Ascending aorta (tissue), 2 donors: ENCODE data around the gene ATXN7L3B. TPM values are rescaled to one million over a fixed set of nuclear protein-coding genes. Genes with fewer than 3 reads are reported as not detected.

Experiments
- DNase-seq, 2 donors: peaks; one replicate each; pipeline ENCODE4 v3.0.0-alpha.2; 2019; ENCODE audit warnings: low spot score in 2 of 2
- H3K27ac ChIP-seq, 2 donors: fragments of 200-600 bp; sonication (generic); one replicate each; pipeline ENCODE4 v1.5.1; 2016 to 2017; ENCODE audit warnings: mild to moderate bottlenecking in 1 of 2
- H3K27me3 ChIP-seq: fragments of 200-600 bp; sonication (generic); one replicate; pipeline ENCODE4 v1.5.1; 2017
- H3K36me3 ChIP-seq, 2 donors: fragments of 200-600 bp; sonication (generic); one replicate each; pipeline ENCODE4 v1.5.1; 2016
- H3K4me1 ChIP-seq, 2 donors: fragments of 200-600 bp; sonication (generic); one replicate each; pipeline ENCODE4 v1.5.1; 2016 to 2017; ENCODE audit warnings: mild to moderate bottlenecking in 1 of 2
- H3K4me3 ChIP-seq, 2 donors: fragments of 200-600 bp; sonication (generic); one replicate each; pipeline ENCODE4 v1.5.1; 2016 to 2017; ENCODE audit warnings: mild to moderate bottlenecking in 1 of 2
- H3K9me3 ChIP-seq, 2 donors: fragments of 200-600 bp; sonication (generic); one replicate each; pipeline ENCODE4 v1.5.1; 2016
- intact Hi-C: fragments of 100-400 bp; cut with DNase I; formaldehyde crosslinking; loops from one replicate; pipeline ENCODE4 v1.15.1; 2023
- total RNA-seq: library from RNA; depleted of rRNA; stranded (reverse); fragments of >200 nt; gene quantifications from one replicate; pipeline ENCODE4 v1.1.0, GENCODE V29; 2016
- TF ChIP-seq, protein P1 (sequence below), 3 experiments: fragments of 200-600 bp in 2 of 3; fragments of 450-650 bp in 1 of 3; sonication (generic) in 2 of 3; IDR thresholded peaks; one replicate each; pipeline ENCODE4 v1.5.1; 2016 to 2019; ENCODE audit warnings: antibody characterized with exemption in 3 of 3, mild to moderate bottlenecking in 1 of 3, moderate library complexity in 1 of 3

The ATXN7L3B gene
- total RNA-seq, 1 donor from 2014 or later, result 11.3 TPM

DNA sequence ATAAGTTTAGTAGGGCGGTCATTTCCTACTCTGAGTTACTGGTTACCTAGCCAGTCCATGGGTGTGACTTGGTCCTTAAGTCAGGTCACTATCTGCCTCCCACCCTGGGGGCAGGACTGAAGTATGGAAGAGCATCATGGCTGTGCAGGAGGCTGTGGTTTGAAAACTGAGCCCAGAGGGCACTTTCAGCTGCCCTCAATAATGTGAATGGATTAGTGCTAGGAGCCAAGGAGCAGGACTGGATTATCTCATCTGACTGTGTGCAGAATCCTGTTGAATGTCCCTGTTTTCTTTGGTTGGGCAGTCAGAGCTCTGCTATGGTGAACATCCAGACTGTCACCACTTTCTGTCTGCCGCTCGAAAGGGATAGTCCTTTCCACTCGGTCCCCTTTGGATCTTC is 1.6 kb downstream of the ATXN7L3B start:
- peaks cover 11 to 17% of the 10 kb centered on the region in 2 donors for H3K4me1 ChIP-seq
- no peaks in the 10 kb centered on the region for H3K27me3 ChIP-seq
- TF ChIP-seq, protein P1, sequence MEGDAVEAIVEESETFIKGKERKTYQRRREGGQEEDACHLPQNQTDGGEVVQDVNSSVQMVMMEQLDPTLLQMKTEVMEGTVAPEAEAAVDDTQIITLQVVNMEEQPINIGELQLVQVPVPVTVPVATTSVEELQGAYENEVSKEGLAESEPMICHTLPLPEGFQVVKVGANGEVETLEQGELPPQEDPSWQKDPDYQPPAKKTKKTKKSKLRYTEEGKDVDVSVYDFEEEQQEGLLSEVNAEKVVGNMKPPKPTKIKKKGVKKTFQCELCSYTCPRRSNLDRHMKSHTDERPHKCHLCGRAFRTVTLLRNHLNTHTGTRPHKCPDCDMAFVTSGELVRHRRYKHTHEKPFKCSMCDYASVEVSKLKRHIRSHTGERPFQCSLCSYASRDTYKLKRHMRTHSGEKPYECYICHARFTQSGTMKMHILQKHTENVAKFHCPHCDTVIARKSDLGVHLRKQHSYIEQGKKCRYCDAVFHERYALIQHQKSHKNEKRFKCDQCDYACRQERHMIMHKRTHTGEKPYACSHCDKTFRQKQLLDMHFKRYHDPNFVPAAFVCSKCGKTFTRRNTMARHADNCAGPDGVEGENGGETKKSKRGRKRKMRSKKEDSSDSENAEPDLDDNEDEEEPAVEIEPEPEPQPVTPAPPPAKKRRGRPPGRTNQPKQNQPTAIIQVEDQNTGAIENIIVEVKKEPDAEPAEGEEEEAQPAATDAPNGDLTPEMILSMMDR (IDR thresholded peaks at IDR 0.05), result no peak
- no peaks in the 10 kb centered on the region for H3K9me3 ChIP-seq
- no peak overlapping the region for H3K27ac ChIP-seq
- H3K36me3 ChIP-seq, result peaks cover 11 to 23% of the 10 kb centered on the region in 2 donors
- intact Hi-C loops, result no loop called here
- no peak for DNase-seq
- H3K4me3 ChIP-seq, result peak overlapping the region; percentile 72 to 79

DNA sequence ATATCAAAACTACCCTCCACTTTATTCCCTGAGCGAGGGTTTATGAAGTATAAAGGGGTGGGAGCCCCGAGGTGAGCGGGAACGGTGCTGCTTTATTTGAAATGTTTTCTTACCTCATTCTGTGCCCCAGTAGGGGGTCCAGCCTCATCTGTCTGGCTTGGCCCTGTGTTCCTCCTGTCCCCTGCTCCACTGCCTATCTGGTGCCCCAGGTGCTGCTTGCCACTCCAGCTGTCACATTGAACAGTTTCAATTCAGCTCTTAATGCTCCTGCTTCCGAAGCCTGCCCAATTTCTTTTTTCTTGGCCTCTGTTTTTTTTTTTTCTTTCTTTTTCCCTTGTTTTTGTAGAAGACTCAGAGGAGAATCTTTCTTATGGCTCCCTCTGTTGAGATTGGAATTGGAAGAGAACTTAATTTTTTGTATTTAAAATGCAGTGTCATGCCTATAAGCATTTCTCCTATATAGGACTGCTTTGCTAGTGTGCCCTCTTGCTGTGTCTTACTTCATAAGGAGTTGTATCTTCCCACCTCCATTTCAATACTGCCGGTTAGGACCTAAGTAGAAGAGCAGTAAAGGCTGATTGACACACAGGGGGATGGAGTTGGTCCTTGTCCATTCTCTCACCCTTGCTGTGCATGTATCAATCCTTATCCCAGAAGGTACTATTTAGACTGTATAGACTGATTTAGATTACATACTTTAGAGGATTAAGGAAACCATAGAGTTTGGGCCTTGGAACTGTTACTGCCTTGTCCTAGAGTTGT is 2.3 kb downstream of the ATXN7L3B start:
- Histone ChIP-seq H3K36me3 (peaks cover 11 to 23% of the 10 kb centered on the region in 2 donors), H3K4me1 (peaks cover 11 to 17% of the 10 kb centered on the region in 2 donors), H3K27me3 (no peaks in the 10 kb centered on the region), H3K9me3 (no peaks in the 10 kb centered on the region), H3K27ac (no peak overlapping the region), H3K4me3 (peak overlapping the region; percentile 72 to 79)
- intact Hi-C loops, result no loop called here
- TF ChIP-seq, protein P1 (IDR thresholded peaks at IDR 0.05), result no peak
- DNase-seq, result no peak

DNA sequence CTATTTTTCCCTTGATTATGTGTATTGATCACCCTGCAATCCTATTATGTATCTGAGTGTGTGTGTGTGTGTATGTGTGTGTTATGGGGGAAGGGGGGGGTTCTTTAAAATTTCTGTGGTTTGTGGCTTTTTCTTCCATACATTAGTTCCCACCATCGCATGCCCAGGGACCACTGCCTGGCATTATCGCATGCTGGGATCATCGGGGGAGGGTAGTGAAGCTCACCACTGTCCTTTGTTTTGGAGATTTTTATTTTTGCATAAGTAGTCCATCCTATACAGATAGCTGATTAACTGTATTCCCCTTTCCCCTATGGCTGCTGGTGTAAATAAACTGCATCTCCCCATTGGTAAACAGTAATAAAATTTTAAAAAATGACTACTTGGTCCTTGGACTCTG is 3.4 kb downstream of the ATXN7L3B start:
- DNase-seq, result no peak
- H3K4me3 ChIP-seq, result no peak overlapping the region

DNA sequence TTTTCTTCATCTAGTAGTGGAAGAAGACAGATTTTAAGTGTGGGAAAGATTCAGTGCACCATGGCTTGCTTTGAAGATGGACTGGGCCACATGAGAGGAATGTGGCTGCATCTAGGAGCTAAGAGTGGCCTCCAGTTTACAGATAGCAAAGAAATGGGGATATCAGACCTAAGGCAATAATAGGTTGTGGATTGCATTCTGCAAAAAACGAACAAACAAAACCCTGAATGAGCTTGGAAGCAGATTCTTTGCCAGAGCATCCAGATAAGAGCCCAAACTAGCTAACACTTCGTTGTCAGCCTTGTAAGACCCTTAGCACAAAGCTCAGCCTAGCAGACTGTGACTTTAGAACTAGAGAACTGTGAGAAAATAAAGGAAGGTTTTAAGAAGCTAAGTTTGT is 9.6 kb downstream of the ATXN7L3B start:
- Histone ChIP-seq H3K27me3 (no peaks in the 10 kb centered on the region), H3K27ac (no peak overlapping the region), H3K4me3 (no peak overlapping the region), H3K4me1 (no peaks in the 10 kb centered on the region), H3K36me3 (peaks cover 0 to 3% of the 10 kb centered on the region in 2 donors), H3K9me3 (no peaks in the 10 kb centered on the region)
- intact Hi-C loops, result no loop called here
- DNase-seq, result no peak
- TF ChIP-seq, protein P1 (IDR thresholded peaks at IDR 0.05), result no peak

More for the DNA sequence above, 3.4 kb downstream of the ATXN7L3B start:
- Histone ChIP-seq H3K9me3 (no peaks in the 10 kb centered on the region), H3K27ac (no peak overlapping the region), H3K27me3 (no peaks in the 10 kb centered on the region), H3K36me3 (peaks cover 11 to 23% of the 10 kb centered on the region in 2 donors), H3K4me1 (peaks cover 11 to 17% of the 10 kb centered on the region in 2 donors)
- intact Hi-C loops, result no loop called here
- TF ChIP-seq, protein P1 (IDR thresholded peaks at IDR 0.05), result no peak

DNA sequence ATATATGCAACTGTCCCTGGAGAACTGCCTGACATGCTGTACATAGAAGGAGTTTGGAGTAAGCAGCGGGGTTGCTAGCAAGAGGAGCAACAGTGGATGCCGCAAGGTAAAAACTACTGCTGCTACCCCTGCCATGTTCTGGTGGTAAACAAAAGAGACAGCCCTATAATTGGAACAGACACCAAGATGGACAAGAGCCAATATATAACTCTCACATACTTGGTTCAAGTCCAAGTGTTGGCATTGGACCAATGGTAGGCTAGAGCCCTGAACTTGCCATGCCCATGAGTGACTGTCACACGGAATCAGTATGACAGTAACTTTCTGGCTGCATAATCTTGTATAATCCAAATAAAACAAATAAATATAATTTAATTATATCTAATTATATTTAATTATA is 13.7 kb downstream of the ATXN7L3B start:
- TF ChIP-seq, protein P1 (IDR thresholded peaks at IDR 0.05), result no peak
- no peaks in the 10 kb centered on the region for H3K9me3 ChIP-seq
- no peaks in the 10 kb centered on the region for H3K27me3 ChIP-seq
- intact Hi-C loops, result no loop called here
- DNase-seq, result no peak
- H3K36me3 ChIP-seq, result peaks cover 0 to 3% of the 10 kb centered on the region in 2 donors
- H3K4me3 ChIP-seq, result no peak overlapping the region
- H3K27ac ChIP-seq, result no peak overlapping the region
- no peaks in the 10 kb centered on the region for H3K4me1 ChIP-seq
